ENCODE data around the gene TMEM18.

DNA sequence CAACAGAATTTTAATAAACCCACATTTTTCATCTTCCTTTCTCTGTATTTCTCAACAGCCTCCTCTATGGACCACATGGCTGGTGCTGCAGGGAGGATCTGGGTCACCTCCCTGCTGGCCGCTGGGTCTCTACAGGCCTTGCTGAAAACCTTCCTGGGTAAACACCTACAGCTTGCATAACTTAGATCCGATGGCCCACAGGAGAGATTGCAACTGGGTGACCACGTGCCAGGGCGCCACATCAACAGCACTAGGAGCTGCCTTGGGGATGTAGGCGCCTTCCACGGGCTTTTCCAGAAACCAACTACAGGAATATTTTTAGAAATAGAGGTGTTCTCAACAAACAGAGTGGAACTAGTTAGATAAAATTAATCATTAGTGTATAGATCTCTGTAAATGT lies 19.4 kb downstream of the TMEM18 start:
- no peak for TF ChIP-seq POLR2A (IDR thresholded peaks at IDR 0.05)
- TF ChIP-seq, protein P1, sequence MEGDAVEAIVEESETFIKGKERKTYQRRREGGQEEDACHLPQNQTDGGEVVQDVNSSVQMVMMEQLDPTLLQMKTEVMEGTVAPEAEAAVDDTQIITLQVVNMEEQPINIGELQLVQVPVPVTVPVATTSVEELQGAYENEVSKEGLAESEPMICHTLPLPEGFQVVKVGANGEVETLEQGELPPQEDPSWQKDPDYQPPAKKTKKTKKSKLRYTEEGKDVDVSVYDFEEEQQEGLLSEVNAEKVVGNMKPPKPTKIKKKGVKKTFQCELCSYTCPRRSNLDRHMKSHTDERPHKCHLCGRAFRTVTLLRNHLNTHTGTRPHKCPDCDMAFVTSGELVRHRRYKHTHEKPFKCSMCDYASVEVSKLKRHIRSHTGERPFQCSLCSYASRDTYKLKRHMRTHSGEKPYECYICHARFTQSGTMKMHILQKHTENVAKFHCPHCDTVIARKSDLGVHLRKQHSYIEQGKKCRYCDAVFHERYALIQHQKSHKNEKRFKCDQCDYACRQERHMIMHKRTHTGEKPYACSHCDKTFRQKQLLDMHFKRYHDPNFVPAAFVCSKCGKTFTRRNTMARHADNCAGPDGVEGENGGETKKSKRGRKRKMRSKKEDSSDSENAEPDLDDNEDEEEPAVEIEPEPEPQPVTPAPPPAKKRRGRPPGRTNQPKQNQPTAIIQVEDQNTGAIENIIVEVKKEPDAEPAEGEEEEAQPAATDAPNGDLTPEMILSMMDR (IDR thresholded peaks at IDR 0.05) = no peak
